GM19395 (cell line): Measurements from ENCODE around the gene SNX13.

Source experiments
- ATAC-seq: cut with Tn5 transposase; IDR thresholded peaks from one replicate; pipeline ENCODE4 v1.9.1; 2021; ENCODE audit warnings: mild to moderate bottlenecking, moderate library complexity; ENCODE audit not compliant: unreplicated experiment

SNX13 gene

GRCh38 chr7:17946591-17946990, 6.3 kb upstream of the SNX13 start:
- peak; percentile 88 for ATAC-seq

- ATAC-seq = no peak
Observed at GRCh38 chr7:17944720-17945119, 4.4 kb upstream of the SNX13 start.

- no peak for ATAC-seq
Observed at GRCh38 chr7:17943006-17943405, 2.7 kb upstream of the SNX13 start.

GRCh38 chr7:17942231-17942630, 1.9 kb upstream of the SNX13 start:
- no peak for ATAC-seq

- peak; percentile 6 for ATAC-seq
Observed at GRCh38 chr7:17940951-17941431, 697 bp upstream of the SNX13 start.

- peak; percentile 53 for ATAC-seq
Observed at GRCh38 chr7:17939606-17940301, 540 bp downstream of the SNX13 start.

GRCh38 chr7:17939211-17939605, 1.1 kb downstream of the SNX13 start:
- no peak for ATAC-seq

GRCh38 chr7:17937506-17938120, 2.7 kb downstream of the SNX13 start:
- no peak for ATAC-seq

GRCh38 chr7:17936321-17936720, 4.0 kb downstream of the SNX13 start:
- ATAC-seq = no peak

GRCh38 chr7:17934612-17935240, 5.6 kb downstream of the SNX13 start:
- ATAC-seq = no peak

GRCh38 chr7:17934094-17934493, 6.2 kb downstream of the SNX13 start:
- ATAC-seq = no peak

- ATAC-seq = no peak
Observed at GRCh38 chr7:17932770-17933169, 7.5 kb downstream of the SNX13 start.

- no peak for ATAC-seq
Observed at GRCh38 chr7:17931069-17931468, 9.2 kb downstream of the SNX13 start.

GRCh38 chr7:17930546-17930945, 9.7 kb downstream of the SNX13 start:
- ATAC-seq = no peak

- ATAC-seq = no peak
Observed at GRCh38 chr7:17929647-17930395, 10.5 kb downstream of the SNX13 start.

GRCh38 chr7:17928055-17928454, 12.2 kb downstream of the SNX13 start:
- no peak for ATAC-seq

GRCh38 chr7:17921857-17922416, 18.4 kb downstream of the SNX13 start:
- ATAC-seq = no peak

GRCh38 chr7:17917842-17918241, 22.5 kb downstream of the SNX13 start:
- no peak for ATAC-seq

GRCh38 chr7:17916786-17917185, 23.5 kb downstream of the SNX13 start:
- ATAC-seq = no peak

GRCh38 chr7:17915796-17916195, 24.5 kb downstream of the SNX13 start:
- ATAC-seq = no peak

GRCh38 chr7:17915168-17915567, 25.1 kb downstream of the SNX13 start:
- ATAC-seq = no peak
